AG08396 (cell line): ENCODE data around the gene TECTB.
"Not testable (repeated sequence)": the region's sequence is repeated elsewhere in the genome, so short reads cannot be mapped to it uniquely, and the experiment has no call there.

Experiments used
- DNase-seq: peaks from one replicate; pipeline ENCODE4 v3.0.0; 2012; ENCODE audit warnings: low spot score, mixed read lengths

TECTB gene

GRCh38 chr10:112283100-112283499 is at the start of gene TECTB:
Gene TECTB, plus strand, starts transcription at chr10:112283400. Its CDS starts 335 bp downstream, at chr10:112283735.
- DNase-seq, result no peak

DNA sequence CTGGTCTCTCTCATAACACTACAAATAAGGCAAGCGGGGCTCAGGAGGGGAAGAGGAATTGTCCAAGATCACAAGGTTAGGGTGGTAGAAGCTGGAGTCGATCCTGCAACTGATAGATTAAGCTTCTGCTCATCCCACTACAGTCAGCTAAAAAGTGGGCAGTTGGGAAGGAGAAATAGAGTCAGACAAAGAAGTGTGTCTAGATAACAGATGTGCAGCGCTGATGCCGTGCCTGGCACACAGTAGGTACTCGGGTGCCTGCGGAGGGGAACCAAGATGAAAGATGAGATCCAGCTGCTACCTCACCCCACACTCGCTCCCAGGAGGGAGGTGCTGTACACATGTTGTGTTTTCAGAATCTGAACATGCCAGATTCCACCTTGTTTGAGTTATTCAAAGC is 48.1 kb upstream of the TECTB start:
- DNase-seq, result no peak

- DNase-seq, result peak; percentile 31
Observed at GRCh38 chr10:112235920-112236319, 47.3 kb upstream of the TECTB start.

- DNase-seq, result no peak
Observed at GRCh38 chr10:112236486-112236885, 46.7 kb upstream of the TECTB start.

GRCh38 chr10:112239347-112239746 is 43.9 kb upstream of the TECTB start:
- DNase-seq, result no peak

- no peak for DNase-seq
Observed at GRCh38 chr10:112240441-112240840, 42.8 kb upstream of the TECTB start.

GRCh38 chr10:112241651-112242341 is 41.4 kb upstream of the TECTB start:
- DNase-seq, result no peak

DNA sequence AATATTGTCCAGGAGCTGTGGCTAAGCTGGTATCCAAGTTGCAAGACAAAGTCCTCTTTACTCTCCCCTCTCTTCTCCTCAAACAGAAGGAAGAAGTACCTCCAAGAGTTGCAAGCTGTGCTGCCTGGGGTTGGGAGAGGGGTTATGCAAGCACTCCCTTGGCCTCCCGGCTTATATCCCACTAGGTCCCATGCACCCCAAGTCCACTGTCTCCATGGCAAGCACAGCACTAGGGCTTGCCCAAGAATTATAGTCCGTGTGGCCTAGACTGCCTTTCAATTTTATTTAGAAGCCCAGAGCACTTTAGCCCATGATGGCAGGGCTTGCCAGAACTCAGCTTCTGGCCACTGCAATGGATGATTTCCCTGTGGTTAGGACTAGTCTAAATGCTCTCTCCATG is 40.4 kb upstream of the TECTB start:
- no peak for DNase-seq

- no peak for DNase-seq
Observed at GRCh38 chr10:112243713-112244112, 39.5 kb upstream of the TECTB start.

GRCh38 chr10:112244197-112244596 is 39.0 kb upstream of the TECTB start:
- DNase-seq, result peak; percentile 48

DNA sequence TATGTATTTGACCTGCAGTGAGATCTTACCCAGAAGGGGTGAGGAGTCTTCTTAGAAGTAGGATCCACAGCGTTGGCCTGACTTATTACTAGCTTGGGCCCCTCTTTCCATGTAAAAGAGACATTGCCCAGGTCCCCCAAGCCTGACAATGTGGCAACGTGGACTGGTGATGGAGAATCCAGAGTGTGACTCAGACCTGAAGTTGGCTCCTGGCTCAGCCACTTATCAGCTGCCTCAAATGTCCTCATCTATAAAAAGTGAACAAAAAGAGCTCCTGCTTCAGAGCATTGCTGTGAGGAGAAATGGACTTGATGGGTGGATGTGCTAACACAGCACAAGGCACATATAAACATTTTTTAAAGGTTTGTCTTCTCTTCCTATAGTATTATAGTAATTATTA is 35.4 kb upstream of the TECTB start:
- no peak for DNase-seq

GRCh38 chr10:112248584-112249295 is 34.5 kb upstream of the TECTB start:
- no peak for DNase-seq

GRCh38 chr10:112249722-112250121 is 33.5 kb upstream of the TECTB start:
- DNase-seq, result no peak

DNA sequence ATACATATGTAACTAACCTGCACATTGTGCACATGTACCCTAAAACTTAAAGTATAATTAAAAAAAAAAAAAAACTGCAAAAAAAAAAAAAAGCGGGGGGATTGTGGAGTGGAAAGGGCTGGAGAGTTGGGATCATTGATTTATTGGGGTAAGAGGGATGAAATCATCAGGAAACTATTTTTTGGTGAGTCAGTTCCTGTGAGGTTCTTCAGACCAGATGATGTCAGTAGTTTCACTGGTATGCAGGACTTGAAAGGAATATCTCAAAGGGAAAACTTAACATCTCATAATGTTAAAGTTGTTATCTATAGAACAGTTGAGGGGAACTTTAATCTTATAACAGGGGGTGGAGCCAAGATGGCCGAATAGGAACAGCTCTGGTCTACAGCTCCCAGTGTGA is 32.6 kb upstream of the TECTB start:
- peak; percentile 20 for DNase-seq

GRCh38 chr10:112251238-112251637 is 32.0 kb upstream of the TECTB start:
- DNase-seq, result not testable (repeated sequence)

- DNase-seq, result no peak
Observed at GRCh38 chr10:112258407-112258806, 24.8 kb upstream of the TECTB start.

GRCh38 chr10:112259688-112260087 is 23.5 kb upstream of the TECTB start:
- no peak for DNase-seq

DNA sequence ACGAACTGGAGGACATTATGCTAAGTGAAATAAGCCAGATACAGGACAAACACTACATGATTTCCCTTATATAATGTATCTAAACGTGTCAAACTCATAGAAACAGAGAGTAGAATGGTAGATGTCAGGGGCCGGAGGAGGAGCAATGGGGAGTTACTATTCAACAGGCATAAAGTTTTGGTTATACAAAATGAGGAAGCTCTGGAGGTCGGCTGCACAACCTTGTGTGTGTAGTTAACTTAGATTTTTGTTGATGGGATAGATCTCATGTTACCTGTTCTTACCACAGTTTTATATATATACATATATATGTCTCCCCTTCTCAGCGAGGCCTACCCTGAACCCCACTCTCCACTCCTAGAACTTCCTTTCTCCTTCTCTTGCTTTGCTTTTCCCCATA is 22.4 kb upstream of the TECTB start:
- no peak for DNase-seq

- DNase-seq, result peak; percentile 40
Observed at GRCh38 chr10:112261281-112261822, 21.8 kb upstream of the TECTB start.

- DNase-seq, result no peak
Observed at GRCh38 chr10:112262546-112262945, 20.7 kb upstream of the TECTB start.

DNA sequence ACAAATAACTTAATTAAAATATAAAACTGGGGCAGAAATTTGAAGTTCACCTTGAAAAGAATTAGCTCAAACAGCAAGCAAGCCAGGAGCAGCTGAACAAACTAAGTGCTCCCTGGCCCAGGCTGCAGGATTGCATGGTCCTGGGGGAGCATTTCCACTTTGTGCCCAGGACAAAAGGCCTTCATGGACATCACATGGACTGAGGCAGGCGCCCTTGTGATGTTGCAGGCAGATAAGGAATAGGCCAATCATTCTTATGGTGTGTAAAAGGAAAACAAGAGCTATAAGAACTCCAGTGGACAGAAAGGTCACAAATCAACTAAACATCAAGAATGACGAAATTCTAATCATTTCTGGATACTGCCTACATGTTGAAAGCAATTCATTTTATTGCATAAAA is 17.5 kb upstream of the TECTB start:
- no peak for DNase-seq

DNA sequence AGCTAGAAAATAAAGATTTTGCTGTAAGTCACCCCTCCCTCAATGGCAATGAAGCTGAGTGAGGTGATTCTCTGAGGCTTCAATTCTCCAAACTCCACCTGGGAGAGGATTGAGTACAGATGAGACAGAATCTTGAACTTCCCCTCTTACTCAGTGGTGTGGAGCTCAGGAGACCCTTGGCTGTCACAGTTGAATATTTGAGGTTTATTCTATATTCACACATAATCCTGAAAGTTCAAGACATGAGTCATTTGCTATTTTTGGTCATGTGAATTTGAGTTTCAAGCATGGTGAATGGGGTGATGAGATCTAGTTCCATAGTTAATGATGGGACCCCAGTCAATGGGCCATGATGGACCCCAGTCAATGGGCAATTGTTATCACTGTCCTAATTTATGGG is 13.9 kb upstream of the TECTB start:
- DNase-seq, result no peak

- peak; percentile 25 for DNase-seq
Observed at GRCh38 chr10:112271982-112272381, 11.2 kb upstream of the TECTB start.
